BE2C (cell line): Measurements from ENCODE around the gene MYO6.
"Not testable (repeated sequence)": the region's sequence is repeated elsewhere in the genome, so short reads cannot be mapped to it uniquely, and the experiment has no call there.

Source experiments
- DNase-seq: peaks from one replicate; pipeline ENCODE4 v3.0.0-alpha.2; 2020
- H3K27me3 ChIP-seq: fragments of 250-450 bp; sonication (Bioruptor Pico); 2 replicates; pipeline ENCODE4 v1.5.1; 2020; ENCODE audit warnings: mild to moderate bottlenecking
- H3K36me3 ChIP-seq: fragments of 250-450 bp; sonication (Bioruptor Pico); 2 replicates; pipeline ENCODE4 v1.5.1; 2020; ENCODE audit warnings: mild to moderate bottlenecking
- H3K4me1 ChIP-seq: fragments of 250-450 bp; sonication (Bioruptor Pico); 2 replicates; pipeline ENCODE4 v1.5.1; 2020
- H3K4me3 ChIP-seq: 2 replicates; pipeline ENCODE4 v1.5.1; 2011; ENCODE audit warnings: low read depth, low read length
- H3K9me3 ChIP-seq: fragments of 250-450 bp; sonication (Bioruptor Pico); 2 replicates; pipeline ENCODE4 v1.5.1; 2020
- CTCF ChIP-seq: IDR thresholded peaks from 2 replicates; pipeline ENCODE4 v1.5.1; 2012; ENCODE audit warnings: mild to moderate bottlenecking, low read depth, low read length

The MYO6 gene

GRCh38 chr6:75884822-75885221 is 135.8 kb downstream of the MYO6 start:
- H3K9me3 ChIP-seq, result no peaks in the 10 kb centered on the region
- no peak for TF ChIP-seq CTCF
- no peak for DNase-seq
- H3K36me3 ChIP-seq, result no peaks in the 10 kb centered on the region
- no peaks in the 10 kb centered on the region for H3K4me1 ChIP-seq
- H3K27me3 ChIP-seq, result no peaks in the 10 kb centered on the region
- H3K4me3 ChIP-seq, result no peak overlapping the region

- H3K36me3 ChIP-seq, result no peaks in the 10 kb centered on the region
- H3K4me3 ChIP-seq, result no peak overlapping the region
- no peaks in the 10 kb centered on the region for H3K4me1 ChIP-seq
- H3K27me3 ChIP-seq, result no peaks in the 10 kb centered on the region
- H3K9me3 ChIP-seq, result no peaks in the 10 kb centered on the region
- no peak for DNase-seq
- TF ChIP-seq CTCF, result no peak
Observed at GRCh38 chr6:75892384-75892783, 143.3 kb downstream of the MYO6 start.

GRCh38 chr6:75893058-75893775 is 144.2 kb downstream of the MYO6 start:
- DNase-seq, result no peak
- Histone ChIP-seq H3K36me3 (no peaks in the 10 kb centered on the region), H3K9me3 (no peaks in the 10 kb centered on the region), H3K27me3 (no peaks in the 10 kb centered on the region), H3K4me1 (no peaks in the 10 kb centered on the region), H3K4me3 (no peak overlapping the region)
- peak; percentile 66 for TF ChIP-seq CTCF

GRCh38 chr6:75893776-75894152 is 144.7 kb downstream of the MYO6 start:
- H3K4me1 ChIP-seq, result no peaks in the 10 kb centered on the region
- no peak for TF ChIP-seq CTCF
- DNase-seq, result no peak
- H3K27me3 ChIP-seq, result no peaks in the 10 kb centered on the region
- no peaks in the 10 kb centered on the region for H3K36me3 ChIP-seq
- no peaks in the 10 kb centered on the region for H3K9me3 ChIP-seq
- no peak overlapping the region for H3K4me3 ChIP-seq

- H3K4me1 ChIP-seq, result no peaks in the 10 kb centered on the region
- no peaks in the 10 kb centered on the region for H3K36me3 ChIP-seq
- H3K27me3 ChIP-seq, result no peaks in the 10 kb centered on the region
- no peak for DNase-seq
- H3K4me3 ChIP-seq, result no peak overlapping the region
- no peaks in the 10 kb centered on the region for H3K9me3 ChIP-seq
- TF ChIP-seq CTCF, result no peak
Observed at GRCh38 chr6:75896526-75896925, 147.5 kb downstream of the MYO6 start.

GRCh38 chr6:75900216-75900615 is 151.2 kb downstream of the MYO6 start:
- H3K4me1 ChIP-seq, H3K9me3 ChIP-seq, H3K27me3 ChIP-seq, H3K36me3 ChIP-seq, DNase-seq, H3K4me3 ChIP-seq: not testable (repeated sequence)

- DNase-seq, result not testable (repeated sequence)
Observed at GRCh38 chr6:75905129-75905528, 156.1 kb downstream of the MYO6 start.

More at GRCh38 chr6:75905129-75905528, 156.1 kb downstream of the MYO6 start:
- H3K27me3 ChIP-seq, H3K4me1 ChIP-seq, H3K36me3 ChIP-seq, H3K4me3 ChIP-seq, H3K9me3 ChIP-seq: not testable (repeated sequence)
